H1 (cell line): Measurements from ENCODE around the gene HM13. TPM values are rescaled to one million over a fixed set of nuclear protein-coding genes. Genes with fewer than 3 reads are reported as not detected.

ENCODE experiments used
- BACH1 ChIP-seq: IDR thresholded peaks from 2 replicates; pipeline ENCODE4 v1.6.1; 2012; ENCODE audit warnings: low read length, improper control_type of control experiment
- EP300 ChIP-seq, 2 experiments: IDR thresholded peaks; 1 replicate in 1 of 2; 2 replicates in 1 of 2; pipeline ENCODE4 v1.6.1; 2011 to 2012; ENCODE audit warnings: low read depth in 2 of 2, low read length in 2 of 2, mild to moderate bottlenecking in 2 of 2, borderline replicate concordance in 1 of 2, inconsistent platforms in 1 of 2, moderate library complexity in 1 of 2
- HDAC2 ChIP-seq, 2 experiments: fragments of 300-600 bp in 1 of 2; sonication (generic) in 1 of 2; IDR thresholded peaks; 2 replicates each; pipeline ENCODE4 v1.6.1; 2011 to 2012; ENCODE audit warnings: low read depth in 2 of 2, low read length in 2 of 2, mild to moderate bottlenecking in 2 of 2, moderate library complexity in 2 of 2, borderline replicate concordance in 1 of 2, inconsistent platforms in 1 of 2
- SAP30 ChIP-seq: fragments of 300-600 bp; sonication (generic); IDR thresholded peaks from 2 replicates; pipeline ENCODE4 v1.7.1; 2012; ENCODE audit warnings: low read length, moderate library complexity, mild to moderate bottlenecking, inconsistent platforms; ENCODE audit not compliant: insufficient read depth, insufficient replicate concordance
- SP2 ChIP-seq: IDR thresholded peaks from 2 replicates; pipeline ENCODE4 v1.6.1; 2012; ENCODE audit warnings: mild to moderate bottlenecking, low read length, inconsistent platforms
- microRNA-seq, 2 experiments: library from miRNA; unstranded; fragments of <30 nt; microRNA quantifications; one replicate each; pipeline versions ENCODE4 to v1.2.0, GENCODE V29; 2016 to 2020; ENCODE audit warnings: borderline microRNAs expressed in 2 of 2, borderline number of aligned reads in 2 of 2, borderline replicate concordance in 1 of 2
- polyA plus RNA-seq, 7 experiments: library from polyadenylated mRNA; depleted of rRNA in 3 of 7; stranded (reverse) in 5 of 7; unstranded in 2 of 7; fragments of >200 nt in 5 of 7; fragments of 200-250 nt in 2 of 7; gene quantifications; 1 replicate in 5 of 7; 2 replicates in 1 of 7; 4 replicates in 1 of 7; pipeline versions ENCODE4 v1.2.1 to v1.2.3, GENCODE V29; 2011 to 2013; ENCODE audit warnings: missing spikeins in 2 of 7, mixed read lengths in 2 of 7
- small RNA-seq: library from polyadenylated mRNA; stranded (forward); fragments of <200 nt; extraction: miRNeasy Mini kit (QIAGEN cat#:217004); gene quantifications from one replicate; pipeline ENCODE3, GENCODE V24; 2013; ENCODE audit not compliant: insufficient read depth
- total RNA-seq: library from RNA; stranded (reverse); fragmentation: NEBNext Ultra II Directional; extraction: Animal tissue kit (Norgen Biotek cat#: 25700); gene quantifications from 2 replicates; pipeline ENCODE4 v1.2.1, GENCODE V29; 2021
- TF ChIP-seq, protein P1 (sequence below): IDR thresholded peaks from 2 replicates; pipeline ENCODE4 v1.6.1; 2012; ENCODE audit warnings: inconsistent platforms

HM13 gene
- total and polyA plus RNA-seq, 2 of the 8 experiments (the other 6 are each of a cell fraction or from before 2014, with no cell fraction given): 118 to 183 TPM

DNA sequence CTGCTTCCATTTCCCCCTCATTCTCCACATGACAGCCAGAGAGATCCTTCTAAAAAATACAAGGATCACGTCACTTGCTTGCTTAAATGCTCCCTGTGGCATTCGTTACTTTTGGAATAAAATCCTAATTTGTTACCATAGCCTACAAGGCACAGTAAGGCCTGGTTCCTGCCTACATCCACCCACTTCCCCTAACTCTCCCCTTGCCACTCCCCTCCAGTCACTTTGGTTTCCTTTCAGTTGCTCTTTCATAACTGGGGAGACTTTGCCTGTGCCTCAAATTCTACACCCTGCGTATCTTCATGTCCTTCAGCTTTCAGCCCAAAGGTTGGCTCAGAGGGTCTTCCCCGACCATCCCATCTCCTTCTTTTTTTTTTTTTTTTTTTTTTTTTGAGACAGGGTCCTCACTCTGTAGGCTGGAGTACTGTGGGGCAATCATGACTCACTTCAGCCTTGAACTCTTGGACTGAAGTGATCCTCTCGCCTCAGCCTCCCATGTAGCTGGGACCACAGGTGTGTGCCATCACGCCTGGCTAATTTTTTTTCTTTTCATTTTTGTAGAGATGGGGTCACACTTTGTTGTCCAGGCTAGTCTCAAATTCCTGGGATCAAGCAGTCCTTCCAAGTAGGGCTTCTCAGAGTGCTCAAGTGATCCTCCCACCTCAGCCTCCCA lies 103.3 kb downstream of the HM13 start (continued):
- TF ChIP-seq, protein P1, sequence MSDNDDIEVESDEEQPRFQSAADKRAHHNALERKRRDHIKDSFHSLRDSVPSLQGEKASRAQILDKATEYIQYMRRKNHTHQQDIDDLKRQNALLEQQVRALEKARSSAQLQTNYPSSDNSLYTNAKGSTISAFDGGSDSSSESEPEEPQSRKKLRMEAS: no peak
- TF ChIP-seq SAP30 (no peak), SP2 (no peak), HDAC2 (IDR thresholded peaks at IDR 0.05; ENCODE audit: borderline replicate concordance in 1 of 2, low read depth in 2 of 2, low read length in 2 of 2) (no peak), BACH1 (no peak), EP300 (IDR thresholded peaks at IDR 0.05; ENCODE audit: borderline replicate concordance in 1 of 2, low read depth in 2 of 2, low read length in 2 of 2) (no peak)

Small RNA genes lying within 50 kb of the gene (microRNA-seq; reads per million reads assigned to microRNA genes)
- gene MIR3193: 0.20 to 0.23 reads per million in 2 experiments

Small RNA genes lying within 50 kb of the gene (small RNA-seq; reads per million reads assigned to genes)
- 1.2 reads per million for gene MIR3193

Other genes starting within 250 kb of the HM13 start
- not detected in 2 replicates for gene DEFB116, start 205.9 kb upstream of the HM13 start, total RNA-seq
- not detected in 2 replicates for gene DEFB116, start 205.9 kb upstream of the HM13 start, polyA plus RNA-seq (2011; rRNA removed)
- gene DEFB118, start 145.8 kb upstream of the HM13 start, total RNA-seq: not detected in 2 replicates
- gene DEFB118, start 145.8 kb upstream of the HM13 start, polyA plus RNA-seq (2011; rRNA removed): not detected in 2 replicates
- not detected in 2 replicates for gene DEFB119, start 123.9 kb upstream of the HM13 start, total RNA-seq
- not detected in 2 replicates for gene DEFB119, start 123.9 kb upstream of the HM13 start, polyA plus RNA-seq (2011; rRNA removed)
- not detected in 2 replicates for gene DEFB121, start 108.2 kb upstream of the HM13 start, total RNA-seq
- gene DEFB121, start 108.2 kb upstream of the HM13 start, polyA plus RNA-seq (2011; rRNA removed): not detected in 2 replicates
- gene DEFB123, start 73.8 kb upstream of the HM13 start, total RNA-seq: not detected in 2 replicates
- not detected in 2 replicates for gene DEFB123, start 73.8 kb upstream of the HM13 start, polyA plus RNA-seq (2011; rRNA removed)
- not detected in 2 replicates for gene DEFB124, start 39.3 kb upstream of the HM13 start, total RNA-seq
- not detected in 2 replicates for gene DEFB124, start 39.3 kb upstream of the HM13 start, polyA plus RNA-seq (2011; rRNA removed)
- gene REM1, start 39.2 kb upstream of the HM13 start, total RNA-seq: not detected in 2 replicates
- gene REM1, start 39.2 kb upstream of the HM13 start, polyA plus RNA-seq (2011; rRNA removed): 0.05 TPM in 2 replicates
- gene ID1, start 90.8 kb downstream of the HM13 start, total RNA-seq: 120 and 131 TPM in 2 replicates
- 357 and 566 TPM in 2 replicates for gene ID1, start 90.8 kb downstream of the HM13 start, polyA plus RNA-seq (2011; rRNA removed)
- not detected in 2 replicates for gene COX4I2, start 123.5 kb downstream of the HM13 start, total RNA-seq
- gene COX4I2, start 123.5 kb downstream of the HM13 start, polyA plus RNA-seq (2011; rRNA removed): 0.26 and 0.97 TPM in 2 replicates
- 64.9 and 66.0 TPM in 2 replicates for gene BCL2L1, start 208.4 kb downstream of the HM13 start, total RNA-seq
- 66.1 and 94.4 TPM in 2 replicates for gene BCL2L1, start 208.4 kb downstream of the HM13 start, polyA plus RNA-seq (2011; rRNA removed)
- gene TPX2, start 224.8 kb downstream of the HM13 start, total RNA-seq: 122 and 125 TPM in 2 replicates
- gene TPX2, start 224.8 kb downstream of the HM13 start, polyA plus RNA-seq (2011; rRNA removed): 36.5 and 43.6 TPM in 2 replicates